HFF-Myc (cell line): ENCODE measurements around the gene LSR.

Experiments used
- DNase-seq: peaks from one replicate; pipeline ENCODE4 v3.0.0-alpha.2; 2011; ENCODE audit warnings: low read depth; ENCODE audit errors: extremely low read depth
- H3K4me3 ChIP-seq: replicated peaks from 2 replicates; pipeline ENCODE4 v1.5.1; 2011; ENCODE audit warnings: low read depth, mild to moderate bottlenecking, control low read depth, low read length
- TF ChIP-seq, protein P1 (sequence below): IDR thresholded peaks from 2 replicates; pipeline ENCODE4 v1.5.1; 2012; ENCODE audit warnings: mild to moderate bottlenecking, low read depth, low read length, control low read depth; ENCODE audit errors: missing control alignments

Gene LSR

GRCh38 chr19:35310331-35310730 lies 61.5 kb downstream of the LSR start:
- no peak overlapping the region for H3K4me3 ChIP-seq
- no peak for DNase-seq
- TF ChIP-seq, protein P1, sequence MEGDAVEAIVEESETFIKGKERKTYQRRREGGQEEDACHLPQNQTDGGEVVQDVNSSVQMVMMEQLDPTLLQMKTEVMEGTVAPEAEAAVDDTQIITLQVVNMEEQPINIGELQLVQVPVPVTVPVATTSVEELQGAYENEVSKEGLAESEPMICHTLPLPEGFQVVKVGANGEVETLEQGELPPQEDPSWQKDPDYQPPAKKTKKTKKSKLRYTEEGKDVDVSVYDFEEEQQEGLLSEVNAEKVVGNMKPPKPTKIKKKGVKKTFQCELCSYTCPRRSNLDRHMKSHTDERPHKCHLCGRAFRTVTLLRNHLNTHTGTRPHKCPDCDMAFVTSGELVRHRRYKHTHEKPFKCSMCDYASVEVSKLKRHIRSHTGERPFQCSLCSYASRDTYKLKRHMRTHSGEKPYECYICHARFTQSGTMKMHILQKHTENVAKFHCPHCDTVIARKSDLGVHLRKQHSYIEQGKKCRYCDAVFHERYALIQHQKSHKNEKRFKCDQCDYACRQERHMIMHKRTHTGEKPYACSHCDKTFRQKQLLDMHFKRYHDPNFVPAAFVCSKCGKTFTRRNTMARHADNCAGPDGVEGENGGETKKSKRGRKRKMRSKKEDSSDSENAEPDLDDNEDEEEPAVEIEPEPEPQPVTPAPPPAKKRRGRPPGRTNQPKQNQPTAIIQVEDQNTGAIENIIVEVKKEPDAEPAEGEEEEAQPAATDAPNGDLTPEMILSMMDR: no peak

GRCh38 chr19:35310811-35311465 lies 62.1 kb downstream of the LSR start:
- no peak overlapping the region for H3K4me3 ChIP-seq
- DNase-seq: no peak
- TF ChIP-seq, protein P1: no peak

- H3K4me3 ChIP-seq: no peak overlapping the region
- no peak for DNase-seq
- TF ChIP-seq, protein P1: no peak
Measured at GRCh38 chr19:35311901-35312665, 63.3 kb downstream of the LSR start.

DNA sequence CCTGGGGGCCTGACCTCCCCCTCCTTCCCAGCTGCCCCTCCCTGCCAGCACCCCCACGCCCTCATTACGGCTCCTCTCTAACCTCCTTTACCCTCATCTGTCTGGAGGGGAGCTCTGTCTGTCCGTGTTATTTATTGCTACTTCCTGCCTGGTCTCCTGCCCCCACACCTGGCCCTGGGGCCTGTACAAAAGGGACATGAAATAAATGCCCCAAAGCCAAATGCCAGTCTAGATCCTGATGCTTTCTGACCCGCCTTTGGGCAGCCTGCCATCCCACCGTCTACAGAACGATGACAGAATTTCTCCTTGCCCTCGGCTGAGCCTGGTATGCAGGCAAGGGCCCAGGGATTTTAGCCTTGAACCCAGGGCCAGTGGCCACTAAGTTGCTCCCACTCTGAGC lies 64.8 kb downstream of the LSR start:
- DNase-seq: no peak
- TF ChIP-seq, protein P1: no peak
- H3K4me3 ChIP-seq: no peak overlapping the region

- DNase-seq: no peak
- H3K4me3 ChIP-seq: no peak overlapping the region
Measured at GRCh38 chr19:35314031-35314430, 65.2 kb downstream of the LSR start.

DNA sequence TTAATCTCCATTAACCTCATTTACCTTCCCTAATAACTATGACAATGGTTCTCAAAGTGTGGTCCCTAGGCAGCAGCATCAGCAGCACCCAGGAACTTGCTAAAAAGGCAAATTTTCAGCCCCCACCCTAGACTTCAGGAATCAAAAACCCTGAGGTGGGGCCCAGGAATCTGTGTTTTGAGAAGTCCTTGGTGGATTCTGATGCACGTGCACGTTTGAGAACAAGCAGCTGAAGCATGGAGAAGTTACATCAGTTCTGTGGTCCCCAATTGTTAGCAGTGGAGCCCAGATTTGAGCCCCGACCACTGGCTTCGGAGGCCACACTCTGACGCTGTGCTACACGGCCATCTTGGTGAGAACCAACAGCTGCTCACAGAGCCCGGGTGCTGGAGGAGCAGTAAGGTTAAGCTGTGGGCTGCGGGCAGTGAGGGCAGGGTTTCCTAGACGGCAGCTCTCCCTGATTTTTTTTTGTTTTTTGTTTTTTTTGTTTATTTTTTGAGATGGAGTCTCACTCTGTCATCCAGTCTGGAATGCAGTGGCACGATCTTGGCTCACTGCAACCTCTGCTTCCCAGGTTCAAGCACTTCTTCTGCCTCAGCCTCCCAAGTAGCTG lies 66.2 kb downstream of the LSR start:
- TF ChIP-seq, protein P1: no peak
- H3K4me3 ChIP-seq: no peak overlapping the region
- no peak for DNase-seq

More at GRCh38 chr19:35314031-35314430, 65.2 kb downstream of the LSR start:
- TF ChIP-seq, protein P1: no peak
